ENCODE results near the gene TRAPPC5. TPM values are rescaled to one million over a fixed set of nuclear protein-coding genes. Genes with fewer than 3 reads are reported as not detected.
A peak's percentile ranks its signal among the peaks of the same experiment; 100 is the strongest.

TRAPPC5 gene
- total and polyA plus RNA-seq, 2 experiments from 2014 or later, result 78.3 to 252 TPM

DNA sequence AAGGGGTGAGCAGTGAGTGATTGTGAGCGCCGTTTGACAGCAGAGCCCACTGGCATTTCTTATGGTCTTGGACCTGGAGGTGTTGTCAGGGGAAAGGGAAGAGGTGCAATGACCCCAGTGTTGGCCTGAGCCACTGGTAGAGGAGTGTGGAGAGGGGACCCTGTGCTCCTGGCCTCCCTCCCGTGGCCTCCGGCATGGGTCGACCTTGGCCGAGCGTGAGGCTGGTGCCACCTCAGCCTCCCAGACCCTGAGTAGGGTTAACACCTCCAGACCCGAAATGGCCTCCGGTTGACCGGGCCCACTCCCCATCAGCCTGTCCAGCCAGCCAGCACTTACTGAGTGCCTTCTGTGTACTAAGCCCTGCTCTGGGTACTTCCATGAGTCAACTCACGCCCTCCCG, 6.5 kb downstream of the TRAPPC5 start:
- peaks cover 28% of the 10 kb centered on the region for H3K36me3 Mint-ChIP-seq (ENCODE audit: low read depth)
- peaks cover 7% of the 10 kb centered on the region for H3K4me1 ChIP-seq (ENCODE audit: insufficient read depth)
- no peak overlapping the region for H3K4me3 ChIP-seq
- H3K36me3 ChIP-seq (ENCODE audit: insufficient read depth), result no peaks in the 10 kb centered on the region; the same call in 1 of the 2 replicates
- 0 out of 2 replicates have a peak, but pooled peaks cover 2% of the 10 kb centered on the region for H3K27me3 ChIP-seq (ENCODE audit: insufficient read depth)
- no peak overlapping the region for H2AFZ ChIP-seq
- H3K9me2 ChIP-seq (ENCODE audit: insufficient read depth), result peaks cover 4% of the 10 kb centered on the region; the same call in 1 of the 2 replicates
- ATAC-seq (no peak), DNase-seq (ENCODE audit: low spot score) (no peak)
- H4K20me1 ChIP-seq (replicated peaks; ENCODE audit: insufficient read depth), result peaks cover 8% of the 10 kb centered on the region
- H3K4me2 ChIP-seq, result no peak overlapping the region
- H3K9me3 Mint-ChIP-seq, result no peaks in the 10 kb centered on the region
- H3K27ac ChIP-seq (ENCODE audit: low read depth), result no peak overlapping the region
- no peaks in the 10 kb centered on the region for H3K79me2 ChIP-seq (replicated peaks; ENCODE audit: insufficient read depth)
- no peak overlapping the region for H3K27ac Mint-ChIP-seq
- H3K27me3 Mint-ChIP-seq (ENCODE audit: insufficient read depth, low read depth, poor library complexity), result peaks cover 15% of the 10 kb centered on the region
- no peaks in the 10 kb centered on the region; the same call in 1 of the 3 replicates for H3K4me1 Mint-ChIP-seq
- 0 out of 2 replicates have a peak, but pooled peaks cover 3% of the 10 kb centered on the region for H3F3A ChIP-seq (replicated peaks; ENCODE audit: low read depth)
- H3K4me3 Mint-ChIP-seq, result no peak overlapping the region
- TF ChIP-seq, protein P1, sequence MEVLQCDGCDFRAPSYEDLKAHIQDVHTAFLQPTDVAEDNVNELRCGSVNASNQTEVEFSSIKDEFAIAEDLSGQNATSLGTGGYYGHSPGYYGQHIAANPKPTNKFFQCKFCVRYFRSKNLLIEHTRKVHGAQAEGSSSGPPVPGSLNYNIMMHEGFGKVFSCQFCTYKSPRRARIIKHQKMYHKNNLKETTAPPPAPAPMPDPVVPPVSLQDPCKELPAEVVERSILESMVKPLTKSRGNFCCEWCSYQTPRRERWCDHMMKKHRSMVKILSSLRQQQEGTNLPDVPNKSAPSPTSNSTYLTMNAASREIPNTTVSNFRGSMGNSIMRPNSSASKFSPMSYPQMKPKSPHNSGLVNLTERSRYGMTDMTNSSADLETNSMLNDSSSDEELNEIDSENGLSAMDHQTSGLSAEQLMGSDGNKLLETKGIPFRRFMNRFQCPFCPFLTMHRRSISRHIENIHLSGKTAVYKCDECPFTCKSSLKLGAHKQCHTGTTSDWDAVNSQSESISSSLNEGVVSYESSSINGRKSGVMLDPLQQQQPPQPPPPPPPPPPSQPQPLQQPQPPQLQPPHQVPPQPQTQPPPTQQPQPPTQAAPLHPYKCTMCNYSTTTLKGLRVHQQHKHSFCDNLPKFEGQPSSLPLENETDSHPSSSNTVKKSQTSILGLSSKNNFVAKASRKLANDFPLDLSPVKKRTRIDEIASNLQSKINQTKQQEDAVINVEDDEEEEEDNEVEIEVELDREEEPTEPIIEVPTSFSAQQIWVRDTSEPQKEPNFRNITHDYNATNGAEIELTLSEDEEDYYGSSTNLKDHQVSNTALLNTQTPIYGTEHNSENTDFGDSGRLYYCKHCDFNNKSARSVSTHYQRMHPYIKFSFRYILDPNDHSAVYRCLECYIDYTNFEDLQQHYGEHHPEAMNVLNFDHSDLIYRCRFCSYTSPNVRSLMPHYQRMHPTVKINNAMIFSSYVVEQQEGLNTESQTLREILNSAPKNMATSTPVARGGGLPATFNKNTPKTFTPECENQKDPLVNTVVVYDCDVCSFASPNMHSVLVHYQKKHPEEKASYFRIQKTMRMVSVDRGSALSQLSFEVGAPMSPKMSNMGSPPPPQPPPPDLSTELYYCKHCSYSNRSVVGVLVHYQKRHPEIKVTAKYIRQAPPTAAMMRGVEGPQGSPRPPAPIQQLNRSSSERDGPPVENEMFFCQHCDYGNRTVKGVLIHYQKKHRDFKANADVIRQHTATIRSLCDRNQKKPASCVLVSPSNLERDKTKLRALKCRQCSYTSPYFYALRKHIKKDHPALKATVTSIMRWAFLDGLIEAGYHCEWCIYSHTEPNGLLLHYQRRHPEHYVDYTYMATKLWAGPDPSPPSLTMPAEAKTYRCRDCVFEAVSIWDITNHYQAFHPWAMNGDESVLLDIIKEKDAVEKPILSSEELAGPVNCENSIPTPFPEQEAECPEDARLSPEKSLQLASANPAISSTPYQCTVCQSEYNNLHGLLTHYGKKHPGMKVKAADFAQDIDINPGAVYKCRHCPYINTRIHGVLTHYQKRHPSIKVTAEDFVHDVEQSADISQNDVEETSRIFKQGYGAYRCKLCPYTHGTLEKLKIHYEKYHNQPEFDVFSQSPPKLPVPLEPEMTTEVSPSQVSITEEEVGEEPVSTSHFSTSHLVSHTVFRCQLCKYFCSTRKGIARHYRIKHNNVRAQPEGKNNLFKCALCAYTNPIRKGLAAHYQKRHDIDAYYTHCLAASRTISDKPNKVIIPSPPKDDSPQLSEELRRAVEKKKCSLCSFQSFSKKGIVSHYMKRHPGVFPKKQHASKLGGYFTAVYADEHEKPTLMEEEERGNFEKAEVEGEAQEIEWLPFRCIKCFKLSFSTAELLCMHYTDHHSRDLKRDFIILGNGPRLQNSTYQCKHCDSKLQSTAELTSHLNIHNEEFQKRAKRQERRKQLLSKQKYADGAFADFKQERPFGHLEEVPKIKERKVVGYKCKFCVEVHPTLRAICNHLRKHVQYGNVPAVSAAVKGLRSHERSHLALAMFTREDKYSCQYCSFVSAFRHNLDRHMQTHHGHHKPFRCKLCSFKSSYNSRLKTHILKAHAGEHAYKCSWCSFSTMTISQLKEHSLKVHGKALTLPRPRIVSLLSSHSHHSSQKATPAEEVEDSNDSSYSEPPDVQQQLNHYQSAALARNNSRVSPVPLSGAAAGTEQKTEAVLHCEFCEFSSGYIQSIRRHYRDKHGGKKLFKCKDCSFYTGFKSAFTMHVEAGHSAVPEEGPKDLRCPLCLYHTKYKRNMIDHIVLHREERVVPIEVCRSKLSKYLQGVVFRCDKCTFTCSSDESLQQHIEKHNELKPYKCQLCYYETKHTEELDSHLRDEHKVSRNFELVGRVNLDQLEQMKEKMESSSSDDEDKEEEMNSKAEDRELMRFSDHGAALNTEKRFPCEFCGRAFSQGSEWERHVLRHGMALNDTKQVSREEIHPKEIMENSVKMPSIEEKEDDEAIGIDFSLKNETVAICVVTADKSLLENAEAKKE (CRISPR knock-in tag; IDR thresholded peaks at IDR 0.05), result no peak
- TF ChIP-seq EZH2phosphoT487 (IDR thresholded peaks at IDR 0.05; ENCODE audit: unreplicated experiment), result no peak

DNA sequence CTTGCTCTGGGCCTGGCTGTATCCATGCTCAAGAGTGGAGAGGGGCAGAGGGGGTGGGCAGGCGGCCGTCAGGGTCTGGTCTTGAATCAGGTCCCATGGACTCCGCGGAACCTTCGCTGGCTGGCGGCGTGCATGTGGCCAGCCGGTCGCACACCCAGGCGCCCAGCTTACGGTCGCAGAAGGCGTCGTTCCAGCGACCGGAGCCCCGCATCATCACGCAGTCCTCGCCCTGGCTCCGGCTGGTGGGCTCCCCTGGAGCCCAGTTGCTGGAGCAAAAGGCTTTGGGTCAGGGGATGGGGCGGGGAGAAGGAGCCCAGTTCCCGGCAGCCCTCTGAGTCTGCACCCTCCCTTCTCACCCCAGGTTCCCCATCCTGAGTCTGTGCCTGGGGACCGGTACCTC, 8.5 kb downstream of the TRAPPC5 start:
- 0 out of 2 replicates have a peak, but pooled peaks cover 2% of the 10 kb centered on the region for H3K27me3 ChIP-seq (ENCODE audit: insufficient read depth)
- no peaks in the 10 kb centered on the region; the same call in 1 of the 2 replicates for H4K20me1 ChIP-seq (replicated peaks; ENCODE audit: insufficient read depth)
- no peak overlapping the region for H3K27ac ChIP-seq (ENCODE audit: low read depth)
- H3K4me3 Mint-ChIP-seq, result no peak overlapping the region
- H3K27me3 Mint-ChIP-seq (ENCODE audit: insufficient read depth, low read depth, poor library complexity), result peaks cover 13% of the 10 kb centered on the region
- peaks cover 4% of the 10 kb centered on the region; the same call in 1 of the 2 replicates for H3K9me2 ChIP-seq (ENCODE audit: insufficient read depth)
- H3K4me2 ChIP-seq, result no peak overlapping the region
- no peaks in the 10 kb centered on the region for H3F3A ChIP-seq (replicated peaks; ENCODE audit: low read depth)
- H3K36me3 Mint-ChIP-seq (ENCODE audit: low read depth), result peaks cover 11% of the 10 kb centered on the region; the same call in 2 of the 3 replicates
- no peaks in the 10 kb centered on the region for H3K9me3 Mint-ChIP-seq
- H3K4me1 ChIP-seq (ENCODE audit: insufficient read depth), result peaks cover 7% of the 10 kb centered on the region
- no peak overlapping the region for H2AFZ ChIP-seq
- H3K36me3 ChIP-seq (ENCODE audit: insufficient read depth), result no peaks in the 10 kb centered on the region
- no peak overlapping the region for H3K27ac Mint-ChIP-seq
- no peaks in the 10 kb centered on the region for H3K79me2 ChIP-seq (replicated peaks; ENCODE audit: insufficient read depth)
- H3K4me1 Mint-ChIP-seq, result no peaks in the 10 kb centered on the region; the same call in 1 of the 3 replicates
- ATAC-seq, result peak; percentile 46
- peak; percentile 43 for DNase-seq (ENCODE audit: low spot score)
- H3K4me3 ChIP-seq, result no peak overlapping the region
- TF ChIP-seq EZH2phosphoT487 (IDR thresholded peaks at IDR 0.05; ENCODE audit: unreplicated experiment) (no peak), EZH2 (IDR thresholded peaks at IDR 0.05; ENCODE audit: low read depth, unreplicated experiment) (no peak), ZNF114 (CRISPR knock-in tag; IDR thresholded peaks at IDR 0.05) (no peak), ZNF331 (CRISPR knock-in tag; IDR thresholded peaks at IDR 0.05; ENCODE audit: low read depth) (no peak), JUNB (IDR thresholded peaks at IDR 0.05; ENCODE audit: unreplicated experiment) (no peak), STAT1 (IDR thresholded peaks at IDR 0.05; ENCODE audit: unreplicated experiment) (no peak), NANOG (IDR thresholded peaks at IDR 0.05; ENCODE audit: borderline replicate concordance) (no peak)
- TF ChIP-seq, protein P2, sequence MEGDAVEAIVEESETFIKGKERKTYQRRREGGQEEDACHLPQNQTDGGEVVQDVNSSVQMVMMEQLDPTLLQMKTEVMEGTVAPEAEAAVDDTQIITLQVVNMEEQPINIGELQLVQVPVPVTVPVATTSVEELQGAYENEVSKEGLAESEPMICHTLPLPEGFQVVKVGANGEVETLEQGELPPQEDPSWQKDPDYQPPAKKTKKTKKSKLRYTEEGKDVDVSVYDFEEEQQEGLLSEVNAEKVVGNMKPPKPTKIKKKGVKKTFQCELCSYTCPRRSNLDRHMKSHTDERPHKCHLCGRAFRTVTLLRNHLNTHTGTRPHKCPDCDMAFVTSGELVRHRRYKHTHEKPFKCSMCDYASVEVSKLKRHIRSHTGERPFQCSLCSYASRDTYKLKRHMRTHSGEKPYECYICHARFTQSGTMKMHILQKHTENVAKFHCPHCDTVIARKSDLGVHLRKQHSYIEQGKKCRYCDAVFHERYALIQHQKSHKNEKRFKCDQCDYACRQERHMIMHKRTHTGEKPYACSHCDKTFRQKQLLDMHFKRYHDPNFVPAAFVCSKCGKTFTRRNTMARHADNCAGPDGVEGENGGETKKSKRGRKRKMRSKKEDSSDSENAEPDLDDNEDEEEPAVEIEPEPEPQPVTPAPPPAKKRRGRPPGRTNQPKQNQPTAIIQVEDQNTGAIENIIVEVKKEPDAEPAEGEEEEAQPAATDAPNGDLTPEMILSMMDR (conservative IDR thresholded peaks at IDR 0.05; ENCODE audit: low read depth in 2 of 2), result no peak
- TF ChIP-seq, protein P3, sequence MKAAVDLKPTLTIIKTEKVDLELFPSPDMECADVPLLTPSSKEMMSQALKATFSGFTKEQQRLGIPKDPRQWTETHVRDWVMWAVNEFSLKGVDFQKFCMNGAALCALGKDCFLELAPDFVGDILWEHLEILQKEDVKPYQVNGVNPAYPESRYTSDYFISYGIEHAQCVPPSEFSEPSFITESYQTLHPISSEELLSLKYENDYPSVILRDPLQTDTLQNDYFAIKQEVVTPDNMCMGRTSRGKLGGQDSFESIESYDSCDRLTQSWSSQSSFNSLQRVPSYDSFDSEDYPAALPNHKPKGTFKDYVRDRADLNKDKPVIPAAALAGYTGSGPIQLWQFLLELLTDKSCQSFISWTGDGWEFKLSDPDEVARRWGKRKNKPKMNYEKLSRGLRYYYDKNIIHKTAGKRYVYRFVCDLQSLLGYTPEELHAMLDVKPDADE (IDR thresholded peaks at IDR 0.05), result no peak
